GM12878 (cell line): ENCODE measurements around the gene DUS2. TPM values are rescaled to one million over a fixed set of nuclear protein-coding genes. Genes with fewer than 3 reads are reported as not detected.

Experiments
- CBX5 ChIP-seq: sonication (generic); IDR thresholded peaks from 2 replicates; pipeline ENCODE4 v1.6.1; 2016; ENCODE audit warnings: low read depth, moderate library complexity, mild to moderate bottlenecking, inconsistent platforms
- EED ChIP-seq: sonication (generic); IDR thresholded peaks from 2 replicates; pipeline ENCODE4 v1.6.1; 2016; ENCODE audit warnings: antibody characterized with exemption, low read depth
- EP300 ChIP-seq, 2 experiments: fragments of 150-350 bp in 1 of 2; IDR thresholded peaks; 2 replicates each; pipeline ENCODE4 v1.6.1; 2011 to 2012; ENCODE audit warnings: low read depth in 2 of 2, low read length in 2 of 2, borderline replicate concordance in 1 of 2, improper control_type of control experiment in 1 of 2, inconsistent platforms in 1 of 2; ENCODE audit not compliant: control insufficient read depth in 1 of 2
- HCFC1 ChIP-seq: fragments of 150-350 bp; IDR thresholded peaks from 2 replicates; pipeline ENCODE4 v1.6.1; 2014; ENCODE audit warnings: low read length
- KLF5 ChIP-seq: fragments of 450-650 bp; IDR thresholded peaks from 2 replicates; pipeline ENCODE4 v1.6.1; 2014; ENCODE audit warnings: mild to moderate bottlenecking; ENCODE audit not compliant: partially characterized antibody
- MTA2 ChIP-seq: fragments of 450-650 bp; IDR thresholded peaks from 2 replicates; pipeline ENCODE4 v1.6.1; 2016; ENCODE audit warnings: low read depth, mild to moderate bottlenecking, moderate library complexity
- MXI1 ChIP-seq: fragments of 150-350 bp; IDR thresholded peaks from 2 replicates; pipeline ENCODE4 v1.6.1; 2011; ENCODE audit warnings: low read depth, mild to moderate bottlenecking, inconsistent platforms, low read length, improper control_type of control experiment
- NBN ChIP-seq: fragments of 450-650 bp; IDR thresholded peaks from 2 replicates; pipeline ENCODE4 v1.6.1; 2016
- NFYA ChIP-seq: IDR thresholded peaks from 2 replicates; pipeline ENCODE4 v1.6.1; 2011; ENCODE audit warnings: low read depth, mild to moderate bottlenecking, low read length, improper control_type of control experiment, borderline replicate concordance
- NFYB ChIP-seq: IDR thresholded peaks from 2 replicates; pipeline ENCODE4 v1.6.1; 2011; ENCODE audit warnings: low read depth, mild to moderate bottlenecking, low read length, improper control_type of control experiment, moderate library complexity; ENCODE audit not compliant: insufficient read depth
- NR2C2 ChIP-seq: IDR thresholded peaks from 2 replicates; pipeline ENCODE4 v1.6.1; 2011; ENCODE audit warnings: borderline replicate concordance, low read depth; ENCODE audit not compliant: control insufficient read depth, insufficient read length
- NR2F1 ChIP-seq: fragments of 450-650 bp; conservative IDR thresholded peaks from 2 replicates; pipeline ENCODE4 v1.6.1; 2017; ENCODE audit warnings: mild to moderate bottlenecking
- POLR2AphosphoS5 ChIP-seq: IDR thresholded peaks from 2 replicates; pipeline ENCODE4 v1.6.1; 2011; ENCODE audit warnings: mild to moderate bottlenecking, low read length, inconsistent platforms
- POU2F2 ChIP-seq: IDR thresholded peaks from 3 replicates; pipeline ENCODE4 v1.6.1; 2011; ENCODE audit warnings: low read depth, mild to moderate bottlenecking, low read length, borderline replicate concordance
- RAD51 ChIP-seq: fragments of 450-650 bp; IDR thresholded peaks from 2 replicates; pipeline ENCODE4 v1.6.1; 2016; ENCODE audit warnings: moderate library complexity, mild to moderate bottlenecking, inconsistent platforms
- RUNX3 ChIP-seq: IDR thresholded peaks from 2 replicates; pipeline ENCODE4 v1.6.1; 2012; ENCODE audit warnings: low read length, inconsistent platforms
- SMARCA5 ChIP-seq: fragments of 450-650 bp; IDR thresholded peaks from 2 replicates; pipeline ENCODE4 v1.6.1; 2017; ENCODE audit warnings: mild to moderate bottlenecking
- SRF ChIP-seq, 2 experiments: IDR thresholded peaks; 2 replicates each; pipeline ENCODE4 v1.6.1; 2011; ENCODE audit warnings: low read depth in 2 of 2, low read length in 2 of 2, mild to moderate bottlenecking in 1 of 2, moderate library complexity in 1 of 2
- TAF1 ChIP-seq: IDR thresholded peaks from 2 replicates; pipeline ENCODE4 v1.6.1; 2011; ENCODE audit warnings: mild to moderate bottlenecking, low read depth, low read length, borderline replicate concordance
- TARDBP ChIP-seq: IDR thresholded peaks from 2 replicates; pipeline ENCODE4 v1.6.1; 2016; ENCODE audit warnings: borderline replicate concordance
- ZNF384 ChIP-seq: IDR thresholded peaks from 2 replicates; pipeline ENCODE4 v1.6.1; 2012; ENCODE audit warnings: low read depth, mild to moderate bottlenecking, low read length, improper control_type of control experiment, borderline replicate concordance
- polyA plus RNA-seq, 11 experiments: library from polyadenylated mRNA; depleted of rRNA in 4 of 11; unstranded in 6 of 11; stranded (reverse) in 5 of 11; fragments of >200 nt; fragmentation: Nextera tagmentation in 4 of 11; fragmentation: Illumina TruSeq in 1 of 11; extraction: Ambion mirVana in 4 of 11; extraction: Trizol in 1 of 11; gene quantifications; 1 replicate in 1 of 11; 2 replicates in 10 of 11; pipeline versions ENCODE4 v1.2.1 to v1.2.3, GENCODE V29; 2011 to 2016; ENCODE audit warnings: inconsistent platforms in 2 of 11, missing spikeins in 2 of 11, low read depth in 1 of 11
- total RNA-seq, 4 experiments: library from RNA; depleted of rRNA in 3 of 4; stranded (reverse); fragments of >200 nt in 3 of 4; fragmentation: Illumina TruSeq in 1 of 4; extraction: Trizol in 1 of 4; gene quantifications; 2 replicates each; pipeline versions ENCODE4 v1.2.1 to v1.2.3, GENCODE V29; 2013 to 2021
- TF ChIP-seq, protein P1 (sequence below): fragments of 450-650 bp; IDR thresholded peaks from 2 replicates; pipeline ENCODE4 v1.6.1; 2016; ENCODE audit warnings: mild to moderate bottlenecking
- TF ChIP-seq, protein P2 (sequence below): fragments of 450-650 bp; IDR thresholded peaks from 2 replicates; pipeline ENCODE4 v1.6.1; 2017; ENCODE audit warnings: mild to moderate bottlenecking
- TF ChIP-seq, protein P3 (sequence below): IDR thresholded peaks from 2 replicates; pipeline ENCODE4 v1.6.1; 2011; ENCODE audit warnings: borderline replicate concordance, low read depth, mild to moderate bottlenecking, moderate library complexity, low read length; ENCODE audit not compliant: insufficient read depth, poor library complexity, severe bottlenecking
- TF ChIP-seq, protein P4 (sequence below): fragments of 450-650 bp; IDR thresholded peaks from 2 replicates; pipeline ENCODE4 v1.6.1; 2016; ENCODE audit warnings: mild to moderate bottlenecking

Gene DUS2
- total and polyA plus RNA-seq, 10 of the 15 experiments (the other 5 are each of a cell fraction or from before 2014, with no cell fraction given): 4.8 to 32.3 (median 25.5) TPM

DNA sequence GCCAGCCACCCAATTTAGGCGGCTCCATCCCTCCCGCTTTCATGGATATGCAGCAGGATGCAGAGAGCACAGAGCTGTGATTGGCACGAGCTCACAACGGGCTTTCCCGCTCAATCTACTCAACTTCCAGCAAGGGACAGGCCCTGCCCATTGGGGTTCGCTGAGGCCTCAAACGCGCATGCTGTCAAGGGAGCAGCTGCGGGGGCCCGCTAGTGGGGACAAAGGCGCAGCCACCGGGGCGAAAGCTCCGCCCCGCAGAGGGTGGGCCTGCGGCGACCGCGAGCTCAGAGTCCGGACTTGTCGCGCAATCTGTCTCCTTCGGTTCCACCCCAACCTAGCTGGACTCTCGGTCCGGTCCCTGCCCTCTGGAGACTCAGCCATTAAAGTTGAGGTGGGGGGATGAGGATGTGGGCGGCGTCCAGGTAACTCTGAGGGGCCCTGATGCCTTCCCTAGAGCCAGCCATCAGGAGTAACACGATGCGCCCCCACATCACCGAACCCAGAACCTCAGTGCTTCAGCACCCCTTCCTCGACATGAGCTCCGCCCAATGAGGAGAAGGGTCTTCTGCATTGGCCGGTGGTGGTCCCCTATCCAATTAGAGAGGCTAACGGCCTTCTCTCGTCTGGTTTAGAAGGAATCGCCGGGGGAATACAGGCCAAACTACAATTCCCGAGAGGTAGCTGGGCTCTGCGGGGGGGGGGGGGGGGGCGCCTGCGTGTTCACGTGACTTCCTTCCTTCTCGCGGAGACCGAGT lies 61.6 kb downstream of the DUS2 start (continued):
- TF ChIP-seq NBN (peak; percentile 70), ZNF384 (no peak), MXI1 (peak; percentile 80), TARDBP (peak; percentile 72; the same call in 1 of the 2 replicates), CBX5 (0 out of 2 replicates have a peak, but pooled peaks have one; percentile 25), KLF5 (peak; percentile 65), SRF (IDR thresholded peaks at IDR 0.05; ENCODE audit: low read depth in 2 of 2, low read length in 2 of 2) (0 out of 4 replicates have a peak, but pooled peaks of 1 of the 2 experiments have one; percentile 26), TAF1 (peak; percentile 4; the same call in 1 of the 2 replicates), NFYB (peak; percentile 36; the same call in 1 of the 2 replicates), NR2C2 (no peak), EP300 (IDR thresholded peaks at IDR 0.05; ENCODE audit: borderline replicate concordance in 1 of 2, control insufficient read depth in 1 of 2, low read depth in 2 of 2, low read length in 2 of 2) (0 out of 4 replicates have a peak, but pooled peaks of 1 of the 2 experiments have one; percentile 39), SMARCA5 (peak; percentile 17; the same call in 1 of the 2 replicates), EED (peak; percentile 67), RAD51 (0 out of 2 replicates have a peak, but pooled peaks have one; percentile 49), NR2F1 (0 out of 2 replicates have a peak, but pooled peaks have one; percentile 29), RUNX3 (peak; percentile 77), NFYA (no peak), POLR2AphosphoS5 (peak; percentile 88), POU2F2 (peak; percentile 63; the same call in 1 of the 3 replicates), HCFC1 (peak; percentile 77), MTA2 (peak; percentile 49; the same call in 1 of the 2 replicates)
- TF ChIP-seq, protein P1, sequence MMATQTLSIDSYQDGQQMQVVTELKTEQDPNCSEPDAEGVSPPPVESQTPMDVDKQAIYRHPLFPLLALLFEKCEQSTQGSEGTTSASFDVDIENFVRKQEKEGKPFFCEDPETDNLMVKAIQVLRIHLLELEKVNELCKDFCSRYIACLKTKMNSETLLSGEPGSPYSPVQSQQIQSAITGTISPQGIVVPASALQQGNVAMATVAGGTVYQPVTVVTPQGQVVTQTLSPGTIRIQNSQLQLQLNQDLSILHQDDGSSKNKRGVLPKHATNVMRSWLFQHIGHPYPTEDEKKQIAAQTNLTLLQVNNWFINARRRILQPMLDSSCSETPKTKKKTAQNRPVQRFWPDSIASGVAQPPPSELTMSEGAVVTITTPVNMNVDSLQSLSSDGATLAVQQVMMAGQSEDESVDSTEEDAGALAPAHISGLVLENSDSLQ: peak; percentile 85
- TF ChIP-seq, protein P2, sequence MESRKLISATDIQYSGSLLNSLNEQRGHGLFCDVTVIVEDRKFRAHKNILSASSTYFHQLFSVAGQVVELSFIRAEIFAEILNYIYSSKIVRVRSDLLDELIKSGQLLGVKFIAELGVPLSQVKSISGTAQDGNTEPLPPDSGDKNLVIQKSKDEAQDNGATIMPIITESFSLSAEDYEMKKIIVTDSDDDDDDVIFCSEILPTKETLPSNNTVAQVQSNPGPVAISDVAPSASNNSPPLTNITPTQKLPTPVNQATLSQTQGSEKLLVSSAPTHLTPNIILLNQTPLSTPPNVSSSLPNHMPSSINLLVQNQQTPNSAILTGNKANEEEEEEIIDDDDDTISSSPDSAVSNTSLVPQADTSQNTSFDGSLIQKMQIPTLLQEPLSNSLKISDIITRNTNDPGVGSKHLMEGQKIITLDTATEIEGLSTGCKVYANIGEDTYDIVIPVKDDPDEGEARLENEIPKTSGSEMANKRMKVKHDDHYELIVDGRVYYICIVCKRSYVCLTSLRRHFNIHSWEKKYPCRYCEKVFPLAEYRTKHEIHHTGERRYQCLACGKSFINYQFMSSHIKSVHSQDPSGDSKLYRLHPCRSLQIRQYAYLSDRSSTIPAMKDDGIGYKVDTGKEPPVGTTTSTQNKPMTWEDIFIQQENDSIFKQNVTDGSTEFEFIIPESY: no peak
- TF ChIP-seq, protein P3, sequence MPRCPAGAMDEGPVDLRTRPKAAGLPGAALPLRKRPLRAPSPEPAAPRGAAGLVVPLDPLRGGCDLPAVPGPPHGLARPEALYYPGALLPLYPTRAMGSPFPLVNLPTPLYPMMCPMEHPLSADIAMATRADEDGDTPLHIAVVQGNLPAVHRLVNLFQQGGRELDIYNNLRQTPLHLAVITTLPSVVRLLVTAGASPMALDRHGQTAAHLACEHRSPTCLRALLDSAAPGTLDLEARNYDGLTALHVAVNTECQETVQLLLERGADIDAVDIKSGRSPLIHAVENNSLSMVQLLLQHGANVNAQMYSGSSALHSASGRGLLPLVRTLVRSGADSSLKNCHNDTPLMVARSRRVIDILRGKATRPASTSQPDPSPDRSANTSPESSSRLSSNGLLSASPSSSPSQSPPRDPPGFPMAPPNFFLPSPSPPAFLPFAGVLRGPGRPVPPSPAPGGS: no peak
- TF ChIP-seq, protein P4, sequence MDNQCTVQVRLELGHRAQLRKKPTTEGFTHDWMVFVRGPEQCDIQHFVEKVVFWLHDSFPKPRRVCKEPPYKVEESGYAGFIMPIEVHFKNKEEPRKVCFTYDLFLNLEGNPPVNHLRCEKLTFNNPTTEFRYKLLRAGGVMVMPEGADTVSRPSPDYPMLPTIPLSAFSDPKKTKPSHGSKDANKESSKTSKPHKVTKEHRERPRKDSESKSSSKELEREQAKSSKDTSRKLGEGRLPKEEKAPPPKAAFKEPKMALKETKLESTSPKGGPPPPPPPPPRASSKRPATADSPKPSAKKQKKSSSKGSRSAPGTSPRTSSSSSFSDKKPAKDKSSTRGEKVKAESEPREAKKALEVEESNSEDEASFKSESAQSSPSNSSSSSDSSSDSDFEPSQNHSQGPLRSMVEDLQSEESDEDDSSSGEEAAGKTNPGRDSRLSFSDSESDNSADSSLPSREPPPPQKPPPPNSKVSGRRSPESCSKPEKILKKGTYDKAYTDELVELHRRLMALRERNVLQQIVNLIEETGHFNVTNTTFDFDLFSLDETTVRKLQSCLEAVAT: peak; percentile 69; the same call in 1 of the 2 replicates
